Measurements from ENCODE around the gene TCP10L.
"Not testable (repeated sequence)": the region's sequence is repeated elsewhere in the genome, so short reads cannot be mapped to it uniquely, and the experiment has no call there.

- TF ChIP-seq EZH2 (optimal IDR thresholded peaks at IDR 0.05; ENCODE audit: low read depth, low read length), result not testable (repeated sequence)
- TF ChIP-seq, protein P1, sequence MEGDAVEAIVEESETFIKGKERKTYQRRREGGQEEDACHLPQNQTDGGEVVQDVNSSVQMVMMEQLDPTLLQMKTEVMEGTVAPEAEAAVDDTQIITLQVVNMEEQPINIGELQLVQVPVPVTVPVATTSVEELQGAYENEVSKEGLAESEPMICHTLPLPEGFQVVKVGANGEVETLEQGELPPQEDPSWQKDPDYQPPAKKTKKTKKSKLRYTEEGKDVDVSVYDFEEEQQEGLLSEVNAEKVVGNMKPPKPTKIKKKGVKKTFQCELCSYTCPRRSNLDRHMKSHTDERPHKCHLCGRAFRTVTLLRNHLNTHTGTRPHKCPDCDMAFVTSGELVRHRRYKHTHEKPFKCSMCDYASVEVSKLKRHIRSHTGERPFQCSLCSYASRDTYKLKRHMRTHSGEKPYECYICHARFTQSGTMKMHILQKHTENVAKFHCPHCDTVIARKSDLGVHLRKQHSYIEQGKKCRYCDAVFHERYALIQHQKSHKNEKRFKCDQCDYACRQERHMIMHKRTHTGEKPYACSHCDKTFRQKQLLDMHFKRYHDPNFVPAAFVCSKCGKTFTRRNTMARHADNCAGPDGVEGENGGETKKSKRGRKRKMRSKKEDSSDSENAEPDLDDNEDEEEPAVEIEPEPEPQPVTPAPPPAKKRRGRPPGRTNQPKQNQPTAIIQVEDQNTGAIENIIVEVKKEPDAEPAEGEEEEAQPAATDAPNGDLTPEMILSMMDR (IDR thresholded peaks at IDR 0.05; ENCODE audit: low read length), result not testable (repeated sequence)
Observed at GRCh38 chr21:32561476-32561875, 23.8 kb downstream of the TCP10L start.

Data from MM.1S (cell line).